NCI-H510A (cell line): ENCODE measurements around the gene TCN2.
"Not testable (repeated sequence)": the region's sequence is repeated elsewhere in the genome, so short reads cannot be mapped to it uniquely, and the experiment has no call there.

Source experiments
- DNase-seq: peaks from one replicate; lab custom pipeline; 2025; lab: John Stamatoyannopoulos, UW

Gene TCN2

DNA sequence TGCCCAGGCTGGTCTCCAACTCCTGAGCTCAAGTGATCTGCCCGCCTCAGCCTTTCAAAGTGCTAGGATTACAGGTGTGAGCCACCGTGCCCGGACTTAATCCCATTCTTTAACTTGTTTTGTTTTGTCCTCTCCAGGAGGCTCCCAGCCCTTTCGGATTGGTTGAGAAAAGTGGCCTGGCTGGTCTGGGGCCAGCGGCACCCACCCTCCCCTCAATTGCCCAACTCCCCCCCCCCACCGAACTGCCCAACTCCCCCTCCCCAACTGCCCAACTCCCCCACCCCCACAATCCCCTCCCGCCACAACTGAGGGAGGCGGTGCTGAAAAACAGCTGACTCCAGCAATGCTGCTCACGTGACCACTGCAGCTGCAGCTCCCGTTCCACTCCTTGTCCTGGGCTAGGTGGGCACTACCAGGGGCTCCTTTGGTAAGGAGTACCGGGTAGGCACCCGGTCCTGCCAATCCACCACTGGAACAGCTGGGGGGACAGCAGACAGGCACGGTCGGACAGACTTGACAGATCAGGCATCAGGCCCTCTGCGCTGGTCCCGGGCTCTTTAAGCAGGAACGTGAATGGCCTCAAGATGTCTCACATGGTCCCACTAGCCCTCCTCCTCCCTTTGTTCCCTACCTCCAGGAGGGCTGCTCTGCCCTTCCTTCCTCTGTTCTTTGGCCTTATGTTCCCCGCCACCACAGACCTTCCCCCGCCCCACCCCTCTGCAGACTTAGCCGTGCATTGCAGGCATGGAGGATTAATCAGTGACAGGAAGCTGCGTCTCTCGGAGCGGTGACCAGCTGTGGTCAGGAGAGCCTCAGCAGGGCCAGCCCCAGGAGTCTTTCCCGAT is at the start of gene TCN2:
TCN2 (plus strand) TSS at position 720 of the 845 bp plus-strand sequence. CDS start 158 bp downstream, outside the sequence.
- peak; percentile 57 for DNase-seq

DNA sequence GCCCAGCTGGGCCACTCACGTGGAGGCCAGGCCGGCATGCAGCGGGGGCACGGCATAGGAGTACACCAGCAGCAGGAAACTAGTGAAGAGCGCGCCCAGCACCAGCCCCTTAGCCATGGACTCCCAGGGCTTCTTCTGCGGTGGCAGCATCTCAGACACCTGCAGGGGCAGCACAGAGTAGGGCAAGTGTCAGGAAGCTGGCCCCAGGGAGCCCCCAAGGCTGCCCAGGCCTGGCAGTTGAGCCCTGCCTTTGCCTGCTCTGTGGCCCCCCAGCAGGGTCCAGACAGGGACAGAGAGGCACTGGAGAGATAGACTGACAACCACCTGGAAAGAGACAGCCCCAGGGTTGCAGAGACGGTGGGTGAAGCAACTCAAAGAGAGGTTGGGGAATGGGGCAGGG is 49.7 kb upstream of the TCN2 start:
- DNase-seq, result no peak

DNA sequence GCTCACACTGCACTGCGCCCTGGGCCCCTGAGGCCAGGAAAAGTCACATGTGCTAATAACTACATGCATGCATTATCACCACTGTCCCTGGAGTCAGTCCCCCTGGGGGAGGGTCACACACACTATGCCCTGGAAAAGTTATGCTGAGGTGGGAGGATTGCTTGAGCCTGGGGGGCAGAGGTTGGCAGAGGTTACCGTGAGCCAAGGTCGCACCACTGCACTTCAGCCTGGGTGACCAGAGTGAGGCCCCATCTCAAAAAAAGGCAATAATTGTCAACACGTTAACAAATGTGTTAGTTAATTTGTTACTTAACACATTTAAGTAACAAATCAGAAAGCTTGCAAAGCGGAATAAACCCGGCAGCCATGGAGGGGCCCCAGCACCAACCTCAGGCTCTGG is 47.1 kb upstream of the TCN2 start:
- DNase-seq, result no peak

DNA sequence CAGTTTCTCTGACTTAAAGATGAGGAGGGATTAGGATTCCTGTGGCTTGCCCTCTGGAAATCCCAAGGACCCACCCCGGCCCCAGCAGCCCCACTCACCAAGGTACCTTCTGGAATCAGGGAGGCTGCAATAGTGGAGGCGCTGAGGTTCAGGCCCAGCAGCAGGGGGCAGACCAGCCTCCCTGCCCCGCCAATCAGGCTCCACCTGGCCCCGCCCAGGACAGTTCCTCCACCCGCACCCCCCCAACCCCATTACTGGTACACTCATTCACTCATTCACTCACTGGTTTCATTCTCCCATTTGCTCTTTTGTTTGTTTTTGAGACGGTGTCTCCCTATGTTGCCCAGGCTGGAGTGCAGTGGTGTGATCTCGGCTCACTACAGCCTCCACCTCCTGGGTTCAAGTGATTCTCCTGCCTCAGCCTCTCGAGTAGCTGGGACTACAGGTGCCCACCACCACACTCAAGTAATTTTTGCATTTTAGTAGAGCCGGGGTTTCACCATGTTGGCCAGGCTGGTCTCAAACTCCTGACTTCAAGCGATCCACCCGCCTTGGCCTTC is 46.3 kb upstream of the TCN2 start:
- DNase-seq, result not testable (repeated sequence)

DNA sequence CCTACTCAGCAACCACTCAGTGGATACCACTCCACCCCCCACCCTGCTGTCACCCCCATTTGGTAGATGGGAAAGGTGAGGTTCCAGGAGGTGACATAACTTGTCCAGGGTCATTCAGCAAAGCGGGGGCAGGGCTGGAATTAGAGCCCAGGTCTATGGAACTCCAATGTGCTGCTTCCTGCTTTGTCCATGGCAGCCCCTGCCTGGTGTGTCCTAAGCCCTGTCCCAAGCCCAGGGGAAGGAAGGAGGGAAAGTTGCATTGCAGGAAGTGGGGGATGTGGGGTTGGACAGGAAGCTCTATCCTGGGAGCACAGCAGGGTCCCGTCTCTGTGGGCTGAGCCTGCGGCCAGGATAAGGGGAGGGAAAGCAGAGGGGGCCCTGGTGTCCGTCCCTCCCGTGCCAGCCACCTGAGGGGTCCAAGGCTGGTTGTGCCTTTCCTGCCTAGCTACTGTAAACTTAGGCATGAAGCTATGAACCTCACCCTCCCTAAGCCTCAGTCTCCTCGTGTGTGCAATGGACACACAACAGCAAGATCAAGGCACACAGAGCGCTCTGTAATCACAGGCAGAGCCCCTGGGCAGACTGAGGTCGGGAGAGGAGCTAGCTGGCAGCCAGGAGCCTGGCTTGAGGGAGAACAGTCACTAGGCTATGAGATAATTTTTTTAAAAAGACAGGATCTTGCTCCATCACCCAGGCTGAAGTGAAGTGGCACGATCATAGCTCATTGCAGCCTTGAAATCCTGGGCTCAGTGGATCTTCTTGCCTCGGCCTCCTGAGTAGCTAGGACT is 45.4 kb upstream of the TCN2 start:
- DNase-seq, result no peak

DNA sequence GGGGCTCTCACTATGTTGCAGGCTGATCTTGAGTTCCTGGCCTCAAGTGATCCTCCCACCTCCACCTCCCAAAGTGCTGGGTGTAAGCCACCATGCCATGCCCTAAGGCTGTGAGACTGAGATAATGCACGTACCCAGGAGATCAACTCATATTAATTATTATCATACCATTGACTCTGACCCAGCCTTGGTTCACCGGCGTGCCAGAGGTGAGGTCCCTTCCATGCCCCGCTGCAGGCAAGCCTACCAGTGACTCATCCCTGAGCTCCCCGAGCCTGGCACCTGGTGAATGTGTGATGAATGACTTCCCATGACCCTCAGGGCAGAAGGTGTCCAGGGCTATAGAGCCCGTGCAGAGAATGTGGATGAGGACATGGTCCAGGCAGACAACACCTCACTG is 44.6 kb upstream of the TCN2 start:
- DNase-seq, result no peak

DNA sequence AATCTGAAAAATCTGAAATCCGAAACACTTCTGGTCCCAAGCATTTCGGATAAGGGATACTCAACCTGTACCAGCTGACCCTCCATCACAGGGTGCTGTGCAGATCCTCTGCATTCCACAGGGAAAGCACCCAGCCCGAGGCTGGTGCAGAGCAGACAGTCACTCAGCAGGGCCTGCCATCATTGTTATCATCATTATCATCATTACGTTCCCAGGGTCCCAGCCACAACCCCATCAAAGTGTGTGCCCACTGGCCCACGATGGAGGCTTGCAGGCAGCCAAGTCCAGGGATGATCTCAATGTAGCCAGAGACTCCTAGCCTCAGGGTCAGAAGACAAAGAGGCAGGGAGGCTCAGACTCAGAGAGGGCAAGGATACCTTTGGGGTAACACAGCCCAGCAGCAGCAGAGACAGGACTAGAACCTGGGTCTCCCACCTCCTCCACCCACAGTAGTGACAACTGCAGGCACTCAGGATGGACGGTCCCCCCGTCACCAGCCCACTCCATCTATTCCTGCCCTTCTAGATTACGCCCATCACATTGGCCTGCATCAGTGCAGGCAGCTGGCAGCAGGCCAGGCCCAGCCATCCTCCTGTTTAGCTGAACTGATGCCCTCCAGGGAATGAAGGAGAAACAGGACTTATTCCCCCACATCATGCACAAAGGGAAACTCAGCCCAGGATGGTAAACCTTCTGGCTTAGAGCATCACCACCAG is 42.8 kb upstream of the TCN2 start:
- DNase-seq, result no peak

DNA sequence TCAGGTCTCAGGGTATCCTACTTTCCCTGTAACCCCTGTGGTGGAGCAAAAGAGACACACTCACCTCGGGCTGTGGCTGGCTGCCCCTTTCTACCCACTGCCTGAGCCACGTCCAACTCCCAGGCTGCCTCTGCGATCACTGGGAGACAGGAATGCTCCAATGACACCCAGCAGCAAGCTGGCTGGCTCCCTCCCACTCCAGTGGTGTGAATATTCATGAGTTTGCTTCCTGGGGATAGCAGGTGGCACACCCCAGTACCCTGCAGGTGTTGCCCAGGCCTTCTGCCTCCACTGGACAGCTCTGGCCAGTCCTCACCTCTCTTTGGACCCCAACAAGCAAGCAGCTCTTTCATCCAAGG is 42.2 kb upstream of the TCN2 start:
- DNase-seq, result no peak

DNA sequence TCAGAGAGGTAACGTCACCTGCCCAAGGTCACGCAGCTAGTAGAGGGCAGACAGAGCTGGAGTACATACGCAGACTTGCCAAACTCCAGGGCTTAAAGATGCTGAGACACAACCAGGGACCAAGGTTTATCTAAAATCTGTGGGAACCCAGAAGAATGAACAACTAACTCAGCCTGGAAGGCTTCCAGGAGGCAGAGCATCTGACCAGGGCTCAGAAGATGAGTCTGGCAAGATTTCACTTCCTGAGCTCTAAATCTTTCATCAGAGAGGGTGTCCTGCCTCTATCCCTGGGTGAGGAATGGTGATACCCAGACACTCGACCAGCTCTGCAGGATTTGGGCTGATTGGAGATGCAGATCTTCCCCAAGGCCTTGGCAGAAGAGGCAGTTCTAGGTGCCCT is 41.6 kb upstream of the TCN2 start:
- no peak for DNase-seq

DNA sequence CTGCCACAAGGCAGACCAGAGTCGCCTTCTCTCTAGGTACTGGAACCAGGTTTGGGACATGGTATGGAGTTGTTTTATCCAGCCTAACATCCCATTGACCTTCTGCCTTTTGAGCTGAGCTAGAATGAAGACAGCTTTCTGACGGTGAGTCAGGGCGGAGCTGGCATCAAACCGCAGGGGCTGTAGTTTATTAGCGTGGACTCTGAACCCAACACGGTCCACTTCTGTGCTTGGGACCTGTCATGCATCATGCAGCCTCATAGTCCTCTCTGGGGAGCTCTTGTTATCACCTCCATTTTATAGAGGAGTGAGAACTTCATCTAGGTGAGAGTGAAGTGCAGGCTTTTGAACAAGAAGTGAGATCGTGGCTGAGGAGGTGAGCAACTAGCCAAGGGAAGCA is 40.8 kb upstream of the TCN2 start:
- DNase-seq, result no peak

DNA sequence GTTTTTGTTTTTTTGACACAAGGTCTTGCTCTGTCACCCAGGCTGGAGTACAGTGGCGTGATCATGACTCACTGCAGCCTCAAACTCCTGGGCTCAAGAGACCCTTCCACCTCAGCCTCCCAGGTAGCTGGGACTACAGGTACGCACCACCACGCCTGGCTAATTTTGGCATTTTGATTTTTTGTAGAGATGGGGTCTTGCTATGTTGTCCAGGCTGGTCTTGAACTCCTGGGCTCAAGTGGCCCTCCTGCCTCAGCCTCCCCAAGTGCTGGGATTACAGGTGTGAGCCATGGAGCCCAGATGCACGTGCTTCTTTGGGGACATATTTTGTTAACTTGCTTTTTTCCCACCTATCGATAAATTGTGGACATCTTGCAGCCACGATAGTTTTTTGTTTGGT is 39.7 kb upstream of the TCN2 start:
- DNase-seq, result not testable (repeated sequence)

DNA sequence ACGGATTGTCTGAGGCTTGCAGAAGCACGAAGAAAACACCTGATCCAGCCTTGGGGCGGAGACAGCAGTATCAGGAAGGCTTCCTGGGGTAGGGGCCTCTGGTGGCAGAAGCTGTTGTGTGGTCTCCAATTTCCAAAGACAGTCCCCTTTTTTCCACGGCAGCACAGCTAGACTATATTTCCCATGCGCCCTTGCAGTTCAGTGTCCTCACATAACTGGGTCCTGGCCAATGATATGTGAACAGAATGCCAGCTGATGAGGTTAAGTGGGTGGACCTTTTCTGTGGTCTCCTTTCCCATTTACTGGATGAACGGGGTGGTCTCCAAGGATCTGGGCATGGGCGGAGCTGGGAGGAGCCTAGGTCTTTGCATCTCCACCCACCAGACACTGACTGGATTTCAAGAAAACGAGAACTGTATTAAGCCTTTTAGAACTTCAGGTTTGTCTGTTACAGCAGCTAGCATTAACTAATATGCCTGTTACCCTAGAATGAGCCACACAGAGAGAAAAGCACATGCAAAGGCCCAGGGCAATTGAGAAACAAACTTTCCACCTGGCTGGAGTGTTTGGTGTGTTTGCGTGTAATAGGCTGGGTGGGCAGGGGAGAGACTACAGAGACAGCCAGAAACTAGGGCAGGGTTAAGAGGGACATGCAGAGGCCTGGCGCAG is 38.7 kb upstream of the TCN2 start:
- DNase-seq, result no peak

DNA sequence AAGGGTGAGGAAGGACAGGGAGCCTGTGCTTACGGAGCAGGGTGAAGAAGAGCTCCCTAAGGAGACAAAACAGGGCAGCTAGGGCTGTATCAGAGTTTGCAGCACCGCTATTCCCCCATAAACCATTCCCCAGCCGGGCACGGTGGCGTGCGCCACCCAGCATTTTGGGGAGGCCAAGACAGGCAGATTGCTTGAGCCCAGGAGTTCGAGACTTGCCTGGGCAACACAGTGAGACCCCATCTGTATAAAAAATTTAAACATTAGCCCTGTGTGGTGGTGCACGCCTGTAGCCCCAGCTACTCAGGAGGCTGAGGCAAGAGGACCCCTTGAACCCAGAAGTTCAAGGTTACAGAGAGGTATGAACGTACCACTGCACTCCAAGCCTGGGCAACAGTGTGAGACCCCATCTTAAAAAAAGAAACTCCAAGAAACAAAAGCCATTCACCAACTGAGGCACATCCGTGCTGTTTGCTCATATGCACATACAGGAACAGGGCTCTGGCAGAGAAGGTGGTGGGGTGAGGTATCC is 37.2 kb upstream of the TCN2 start:
- no peak for DNase-seq

DNA sequence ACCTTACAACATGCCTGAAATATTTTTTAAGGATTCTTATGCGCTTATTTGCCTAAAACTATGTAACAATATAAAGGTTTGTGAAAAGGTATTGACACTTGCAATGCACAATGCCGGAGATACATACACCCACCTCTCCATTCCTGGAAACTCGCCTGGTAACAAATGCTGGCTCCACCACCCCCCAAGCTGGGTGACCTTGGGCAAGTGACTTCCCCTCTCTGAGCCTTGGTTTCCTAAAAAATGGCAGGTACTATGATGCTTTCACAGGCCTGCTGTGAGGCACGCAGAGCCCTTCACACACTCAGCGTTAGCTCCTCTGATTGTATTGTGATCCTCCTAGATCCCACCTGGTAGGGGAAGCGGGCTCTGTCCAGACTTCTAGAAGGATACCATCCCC is 34.8 kb upstream of the TCN2 start:
- DNase-seq, result no peak

DNA sequence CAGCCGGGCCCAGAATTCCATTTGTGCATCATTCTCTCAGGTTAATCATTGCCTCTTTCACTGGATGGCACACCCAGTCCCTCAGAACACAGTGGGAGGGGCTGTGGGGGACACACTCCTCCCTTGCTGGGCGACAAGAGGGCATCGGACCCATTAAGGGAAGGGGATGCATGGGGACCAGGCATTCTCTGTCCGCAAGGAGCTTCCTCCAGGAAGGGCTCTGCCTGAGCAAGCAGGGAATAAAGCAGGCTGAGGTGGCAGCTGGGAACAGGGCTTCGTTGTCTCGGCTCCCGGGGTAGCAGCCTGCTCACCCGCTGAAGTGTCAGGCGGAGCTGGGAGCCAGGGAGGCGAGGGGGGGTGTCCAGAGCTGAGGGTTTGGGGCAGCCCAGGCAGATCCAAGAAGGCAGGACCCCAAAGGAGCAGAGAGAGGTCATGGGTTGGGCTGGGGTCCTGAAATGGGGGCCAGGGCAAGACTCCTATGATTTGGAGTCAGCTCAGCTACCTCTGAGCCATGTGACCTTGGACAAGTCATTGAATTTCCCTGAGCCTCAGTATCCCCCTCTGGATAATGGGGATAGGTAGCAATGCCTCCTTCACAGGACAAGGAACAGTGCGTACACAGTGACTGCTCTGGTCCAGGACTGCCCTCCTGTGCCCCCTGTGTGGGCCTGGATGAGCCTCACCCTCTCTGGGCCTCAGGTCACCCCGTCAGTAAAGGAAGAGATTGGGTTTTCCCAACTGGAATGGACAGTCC is 34.0 kb upstream of the TCN2 start:
- DNase-seq, result no peak

DNA sequence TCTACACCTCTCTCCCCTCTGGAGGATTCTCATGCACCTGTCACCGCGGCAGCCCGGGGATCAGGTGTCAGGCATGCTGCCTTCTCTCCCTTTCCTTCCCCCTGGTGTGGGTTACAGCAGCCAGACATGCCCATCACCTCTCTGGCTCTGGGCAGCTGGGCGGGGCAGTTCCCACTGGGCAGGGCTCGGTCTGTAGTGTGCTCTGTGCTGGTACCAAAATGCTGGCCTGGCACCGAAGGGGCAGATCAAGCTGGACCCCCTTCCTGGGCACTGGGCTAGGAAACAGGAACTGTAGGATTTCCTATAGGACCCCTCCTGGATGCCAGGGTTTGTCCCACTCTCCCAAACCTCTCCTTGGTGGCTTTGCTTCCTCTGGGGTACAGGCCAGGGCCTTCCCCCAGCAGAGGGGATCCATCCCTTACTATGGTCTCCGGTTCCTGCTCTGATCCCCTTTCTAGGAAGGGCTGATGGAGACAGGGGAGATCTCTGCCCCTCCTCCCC is 33.3 kb upstream of the TCN2 start:
- peak; percentile 61 for DNase-seq

DNA sequence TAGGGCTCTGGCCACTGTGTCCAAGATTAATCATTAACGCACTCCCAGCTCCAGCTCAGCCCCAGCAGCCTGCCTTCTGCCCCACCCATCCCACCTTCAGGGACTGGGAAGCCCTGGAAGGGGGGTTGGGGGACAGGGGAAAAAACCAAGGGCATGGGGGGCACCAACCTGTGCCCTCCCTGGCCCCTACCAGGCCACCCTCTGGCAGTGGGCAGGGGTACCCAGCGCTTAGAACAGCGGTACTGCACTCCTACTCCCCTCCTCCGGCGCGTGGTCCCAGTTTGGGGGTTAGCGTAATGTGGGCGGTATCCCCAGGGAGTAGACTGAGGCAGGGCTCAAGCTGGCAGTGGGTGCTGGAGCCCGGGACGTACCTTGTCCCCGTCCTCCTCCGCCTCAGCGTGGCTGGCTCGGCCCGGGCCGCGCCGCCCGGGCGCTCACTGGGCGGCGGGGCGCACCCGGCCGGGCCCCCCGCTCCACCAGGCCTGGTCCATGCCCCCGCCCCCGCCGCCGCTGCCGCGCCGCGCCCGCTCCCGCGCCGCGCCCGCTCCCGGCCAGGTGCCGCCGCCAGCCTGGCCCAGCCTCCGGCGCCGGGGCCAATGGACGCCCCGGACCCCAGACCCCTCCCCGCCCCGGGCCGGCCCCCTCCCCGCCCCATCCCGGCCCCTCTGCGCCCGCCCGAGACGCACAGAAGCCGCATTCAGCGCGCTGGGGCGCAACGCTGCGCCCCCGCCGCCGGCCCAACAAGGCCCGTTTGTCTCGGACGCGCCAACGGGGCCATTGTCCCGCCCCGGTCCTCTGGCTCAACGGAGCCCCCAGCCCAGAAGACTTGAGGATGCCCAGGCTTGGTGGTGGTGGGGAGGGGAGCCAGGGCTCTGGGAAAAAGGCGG is 32.6 kb upstream of the TCN2 start, which contains the start of gene GAL3ST1:
GAL3ST1 (minus strand) TSS at position 571 of the 887 bp plus-strand sequence. CDS start 17,273 bp downstream, outside the sequence.
- no peak for DNase-seq

DNA sequence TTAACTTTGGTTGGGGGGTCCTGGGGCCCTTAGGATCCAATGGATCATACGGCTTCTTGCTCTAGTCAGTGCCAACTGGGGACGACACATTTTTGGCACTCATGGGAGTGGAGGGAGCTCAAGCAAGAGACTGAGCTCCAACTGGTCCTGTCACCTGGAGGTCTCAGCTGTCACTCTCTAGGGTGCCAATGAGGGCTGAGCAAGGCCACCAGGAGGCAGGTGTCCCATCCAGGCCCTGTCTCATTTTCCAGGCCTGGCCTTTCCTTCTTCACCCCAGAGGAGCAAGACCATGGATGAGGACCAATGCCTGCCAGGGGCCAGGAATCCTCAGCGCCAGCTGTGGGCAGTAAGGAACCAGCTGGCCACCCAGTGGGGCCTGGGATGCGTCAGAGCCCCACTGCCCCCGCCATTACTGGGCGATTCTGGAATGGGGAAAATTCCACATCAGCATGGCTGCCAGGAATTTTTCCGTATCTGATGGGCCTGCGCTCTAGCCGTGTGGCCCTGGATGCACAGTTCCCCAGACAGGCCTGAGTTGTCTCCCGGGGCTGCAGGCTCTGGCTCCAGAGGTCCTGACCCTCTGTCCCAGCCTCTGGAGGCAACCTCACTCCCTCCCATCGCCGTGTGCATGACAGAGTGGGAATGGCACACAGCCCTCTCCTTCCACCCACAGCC is 31.8 kb upstream of the TCN2 start:
- DNase-seq, result no peak

DNA sequence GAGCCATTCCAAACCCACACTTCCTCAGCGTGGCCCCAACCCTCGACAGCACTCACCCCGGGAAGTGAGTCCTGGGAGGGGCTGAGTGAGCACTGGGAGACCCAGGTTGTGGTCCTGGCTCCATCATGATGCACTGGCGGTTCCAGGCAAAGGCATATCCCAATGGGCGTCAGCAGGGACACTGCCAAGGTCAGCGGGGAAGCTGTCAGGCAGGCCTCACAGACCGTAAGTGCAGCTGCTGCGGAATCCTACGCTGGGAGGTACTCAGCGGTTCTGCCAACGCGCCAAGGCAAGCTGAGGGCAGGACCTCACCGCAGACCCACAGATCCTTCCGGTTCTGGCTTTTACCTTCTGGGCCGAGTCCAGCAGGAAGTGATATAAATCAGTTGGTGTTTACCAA is 31.1 kb upstream of the TCN2 start:
- no peak for DNase-seq
